Mucosa of stomach (tissue), 1 donor: ENCODE data around the gene MINK1.

ENCODE experiments used
- H3K27me3 ChIP-seq: one replicate; pipeline ENCODE4 v1.7.0; 2013; ENCODE audit warnings: mild to moderate bottlenecking, low read length; ENCODE audit not compliant: control insufficient read depth, insufficient read depth
- H3K36me3 ChIP-seq: one replicate; pipeline ENCODE4 v1.7.0; 2013; ENCODE audit warnings: low read length; ENCODE audit not compliant: control insufficient read depth, insufficient read depth
- H3K4me1 ChIP-seq: one replicate; pipeline ENCODE4 v1.7.0; 2013; ENCODE audit warnings: mild to moderate bottlenecking, low read length; ENCODE audit not compliant: control insufficient read depth, insufficient read depth
- H3K4me3 ChIP-seq: one replicate; pipeline ENCODE4 v1.7.0; 2013; ENCODE audit warnings: low read length
- H3K9ac ChIP-seq: one replicate; pipeline ENCODE4 v1.7.0; 2013; ENCODE audit warnings: mild to moderate bottlenecking, low read length, moderate library complexity
- H3K9me3 ChIP-seq: one replicate; pipeline ENCODE4 v1.7.0; 2013; ENCODE audit warnings: mild to moderate bottlenecking, low read length, moderate library complexity; ENCODE audit not compliant: control insufficient read depth
- donor health status: Pancreatic carcinoma.

The MINK1 gene

DNA sequence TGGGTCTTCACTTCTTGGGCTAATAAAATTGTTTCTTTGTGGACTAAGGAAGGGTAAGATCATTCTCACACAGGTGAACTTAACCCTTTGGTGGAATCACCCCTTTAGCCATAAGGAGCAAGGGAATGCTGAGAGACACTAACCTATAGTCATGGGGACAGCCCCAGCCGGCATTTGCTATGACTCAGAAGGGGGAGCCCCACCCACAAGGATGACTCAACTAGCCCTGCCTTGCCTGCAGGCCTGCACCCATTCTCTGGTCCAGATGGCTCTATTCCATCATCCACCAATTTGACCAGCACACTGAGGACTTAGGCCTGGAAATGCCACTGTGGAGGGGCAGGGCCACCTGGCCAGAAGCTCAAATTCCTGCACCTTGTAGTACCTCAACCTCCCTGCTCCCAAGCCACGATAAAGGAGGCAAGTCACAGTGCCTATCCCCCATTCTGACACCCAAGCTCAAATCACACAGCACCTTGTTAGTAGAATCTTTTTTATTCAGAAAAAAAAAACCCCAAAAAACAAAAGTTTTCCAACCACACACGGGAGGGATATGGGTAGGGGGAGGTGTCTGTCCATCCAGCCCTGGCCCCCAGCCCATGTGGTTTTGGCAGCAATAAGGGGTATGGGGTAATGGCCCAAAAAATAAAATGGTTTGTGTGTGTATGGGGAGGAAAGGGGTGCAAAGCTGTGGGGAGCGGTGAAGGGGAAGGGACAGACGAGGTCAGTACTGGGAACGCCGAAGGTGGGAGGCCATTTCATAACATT is 112.2 kb downstream of the MINK1 start:
- H3K4me3 ChIP-seq: peak overlapping the region; percentile 21
- peaks cover 43% of the 10 kb centered on the region for H3K4me1 ChIP-seq
- H3K9me3 ChIP-seq: no peaks in the 10 kb centered on the region
- peaks cover 5% of the 10 kb centered on the region for H3K36me3 ChIP-seq
- no peaks in the 10 kb centered on the region for H3K27me3 ChIP-seq
- H3K9ac ChIP-seq: peak overlapping the region; percentile 42

DNA sequence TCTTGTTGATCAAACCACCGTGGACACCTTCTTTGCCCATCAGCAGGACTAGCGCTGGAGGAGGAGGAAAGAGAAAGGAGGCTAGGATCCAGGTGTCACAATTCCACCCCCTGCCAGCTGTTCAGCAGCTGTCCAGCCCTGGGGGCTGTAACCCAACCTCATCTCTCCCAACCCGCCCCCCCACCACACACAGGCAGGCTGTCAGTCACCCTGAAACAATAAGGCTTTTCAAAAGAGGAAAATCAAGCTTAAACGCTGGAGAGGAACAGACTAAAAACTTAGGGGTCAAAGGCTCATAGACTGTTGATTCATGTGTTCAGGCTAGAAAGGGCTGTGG is 112.8 kb downstream of the MINK1 start:
- Histone ChIP-seq H3K9ac (peak overlapping the region; percentile 99), H3K27me3 (no peaks in the 10 kb centered on the region), H3K9me3 (no peaks in the 10 kb centered on the region), H3K4me3 (peak overlapping the region; percentile 44), H3K4me1 (peaks cover 42% of the 10 kb centered on the region), H3K36me3 (peaks cover 5% of the 10 kb centered on the region)

DNA sequence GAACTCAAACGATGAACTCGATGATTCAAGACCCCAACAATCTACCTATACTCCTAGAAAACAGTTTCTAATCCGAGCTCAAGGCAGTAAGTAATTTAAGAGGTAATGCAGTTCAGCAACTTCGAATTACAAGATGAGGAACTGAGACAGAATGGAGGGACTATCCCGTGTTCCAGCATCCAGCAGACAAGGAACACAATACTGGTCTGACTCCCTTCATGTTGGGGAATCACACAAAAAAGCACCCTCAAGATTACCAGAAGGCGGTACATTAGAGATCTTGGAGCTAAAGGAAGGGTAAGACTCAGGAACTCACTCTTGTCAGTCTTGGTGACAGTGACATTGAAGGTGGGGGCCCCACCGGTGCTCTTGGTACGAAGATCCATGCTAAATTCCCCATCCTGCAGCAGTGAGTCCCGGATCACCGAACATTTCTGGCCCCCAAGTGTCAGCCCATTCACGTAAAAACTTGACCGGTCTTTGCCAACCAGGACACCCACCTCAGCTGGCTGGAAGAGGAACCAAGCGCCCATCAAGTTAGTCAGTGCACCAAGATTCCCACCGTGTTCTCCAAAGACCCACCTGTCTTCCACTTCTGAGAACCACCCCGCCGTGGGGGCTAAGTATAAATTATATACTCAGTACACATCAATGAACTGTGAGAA is 113.3 kb downstream of the MINK1 start:
- Histone ChIP-seq H3K4me3 (peak overlapping the region; percentile 44), H3K9me3 (no peaks in the 10 kb centered on the region), H3K4me1 (peaks cover 37% of the 10 kb centered on the region), H3K27me3 (no peaks in the 10 kb centered on the region), H3K36me3 (peaks cover 5% of the 10 kb centered on the region), H3K9ac (peak overlapping the region; percentile 99)

DNA sequence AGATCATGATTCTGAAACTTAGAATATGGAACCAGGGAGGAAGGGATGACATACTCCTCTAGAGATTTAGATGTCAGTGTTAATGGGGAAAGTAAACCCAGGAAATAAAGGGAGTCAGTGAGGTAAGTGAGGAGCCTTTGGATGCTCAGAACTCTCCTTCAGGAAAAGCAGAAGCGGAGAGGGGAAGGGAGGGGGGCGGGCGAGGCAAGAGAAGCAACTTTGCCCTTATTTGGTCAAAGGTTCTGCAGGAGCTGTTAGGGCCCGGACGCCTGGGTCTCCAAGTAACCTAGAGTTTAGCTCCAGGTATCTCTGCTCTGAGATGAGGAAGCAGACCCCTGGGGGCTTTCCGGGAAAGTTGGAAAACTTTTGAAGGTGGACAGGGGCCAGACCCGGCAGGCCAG is 113.9 kb downstream of the MINK1 start:
- peaks cover 34% of the 10 kb centered on the region for H3K4me1 ChIP-seq
- peaks cover 5% of the 10 kb centered on the region for H3K36me3 ChIP-seq
- no peaks in the 10 kb centered on the region for H3K9me3 ChIP-seq
- H3K27me3 ChIP-seq: no peaks in the 10 kb centered on the region
- peak overlapping the region; percentile 99 for H3K9ac ChIP-seq
- peak overlapping the region; percentile 44 for H3K4me3 ChIP-seq
